ENCODE measurements around the gene NUDT19. TPM values are rescaled to one million over a fixed set of nuclear protein-coding genes. Genes with fewer than 3 reads are reported as not detected.
"Not testable (repeated sequence)": the region's sequence is repeated elsewhere in the genome, so short reads cannot be mapped to it uniquely, and the experiment has no call there.

The NUDT19 gene
- total RNA-seq, 1 experiment from 2014 or later: 17.8 TPM

DNA sequence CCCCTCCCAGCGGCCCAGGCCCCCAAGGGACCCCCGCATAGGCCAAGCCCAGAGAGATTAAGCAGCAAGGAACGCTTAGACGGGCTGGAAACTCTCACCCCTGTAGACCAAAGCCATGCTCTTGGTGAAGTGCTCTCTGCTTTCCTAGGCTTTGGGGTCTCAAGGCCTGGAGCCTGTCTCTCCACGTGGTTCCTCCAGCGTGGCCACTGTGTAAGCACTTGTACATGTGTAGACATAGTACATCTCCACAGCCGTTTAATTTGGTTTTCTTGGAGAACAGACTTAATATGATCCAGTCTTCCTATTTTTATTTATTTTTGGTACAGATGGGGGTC, 1.1 kb downstream of the NUDT19 start:
- TF ChIP-seq, protein P1, sequence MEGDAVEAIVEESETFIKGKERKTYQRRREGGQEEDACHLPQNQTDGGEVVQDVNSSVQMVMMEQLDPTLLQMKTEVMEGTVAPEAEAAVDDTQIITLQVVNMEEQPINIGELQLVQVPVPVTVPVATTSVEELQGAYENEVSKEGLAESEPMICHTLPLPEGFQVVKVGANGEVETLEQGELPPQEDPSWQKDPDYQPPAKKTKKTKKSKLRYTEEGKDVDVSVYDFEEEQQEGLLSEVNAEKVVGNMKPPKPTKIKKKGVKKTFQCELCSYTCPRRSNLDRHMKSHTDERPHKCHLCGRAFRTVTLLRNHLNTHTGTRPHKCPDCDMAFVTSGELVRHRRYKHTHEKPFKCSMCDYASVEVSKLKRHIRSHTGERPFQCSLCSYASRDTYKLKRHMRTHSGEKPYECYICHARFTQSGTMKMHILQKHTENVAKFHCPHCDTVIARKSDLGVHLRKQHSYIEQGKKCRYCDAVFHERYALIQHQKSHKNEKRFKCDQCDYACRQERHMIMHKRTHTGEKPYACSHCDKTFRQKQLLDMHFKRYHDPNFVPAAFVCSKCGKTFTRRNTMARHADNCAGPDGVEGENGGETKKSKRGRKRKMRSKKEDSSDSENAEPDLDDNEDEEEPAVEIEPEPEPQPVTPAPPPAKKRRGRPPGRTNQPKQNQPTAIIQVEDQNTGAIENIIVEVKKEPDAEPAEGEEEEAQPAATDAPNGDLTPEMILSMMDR (conservative IDR thresholded peaks at IDR 0.05; ENCODE audit: low read depth, low read length): no peak
- TF ChIP-seq EZH2 (IDR thresholded peaks at IDR 0.05; ENCODE audit: borderline replicate concordance, low read depth, low read length, poor library complexity, severe bottlenecking): no peak
- Histone ChIP-seq H3K9me3 (ENCODE audit: low read depth, low read length, poor library complexity, severe bottlenecking) (no peaks in the 10 kb centered on the region), H3K27ac (ENCODE audit: low read depth, low read length, poor library complexity, severe bottlenecking) (peak overlapping the region; percentile 81), H3K4me3 (ENCODE audit: low read depth, low read length, poor library complexity, severe bottlenecking) (peak overlapping the region; percentile 62), H3K4me1 (ENCODE audit: insufficient read depth, low read length, poor library complexity, severe bottlenecking) (no peaks in the 10 kb centered on the region), H3K36me3 (ENCODE audit: insufficient read depth, low read length, poor library complexity, severe bottlenecking) (no peaks in the 10 kb centered on the region), H3K27me3 (replicated peaks; ENCODE audit: insufficient read depth, low read depth, low read length, poor library complexity) (no peaks in the 10 kb centered on the region)
- CTCF ChIA-PET: no interaction called here
- DNase-seq (ENCODE audit: low spot score): no peak
- no TSS peak for BruUV-seq (replicated peaks)
- POLR2A ChIA-PET (ENCODE audit: low non-redundant PET): no interaction called here
- intact Hi-C loops (cut with micrococcal nuclease; ENCODE audit: unreplicated experiment): loop anchor here (5.0 kb wide), 1 partner anchor 280 kb away; the partner anchor contains the start of genes CEP89 and FAAP24

DNA sequence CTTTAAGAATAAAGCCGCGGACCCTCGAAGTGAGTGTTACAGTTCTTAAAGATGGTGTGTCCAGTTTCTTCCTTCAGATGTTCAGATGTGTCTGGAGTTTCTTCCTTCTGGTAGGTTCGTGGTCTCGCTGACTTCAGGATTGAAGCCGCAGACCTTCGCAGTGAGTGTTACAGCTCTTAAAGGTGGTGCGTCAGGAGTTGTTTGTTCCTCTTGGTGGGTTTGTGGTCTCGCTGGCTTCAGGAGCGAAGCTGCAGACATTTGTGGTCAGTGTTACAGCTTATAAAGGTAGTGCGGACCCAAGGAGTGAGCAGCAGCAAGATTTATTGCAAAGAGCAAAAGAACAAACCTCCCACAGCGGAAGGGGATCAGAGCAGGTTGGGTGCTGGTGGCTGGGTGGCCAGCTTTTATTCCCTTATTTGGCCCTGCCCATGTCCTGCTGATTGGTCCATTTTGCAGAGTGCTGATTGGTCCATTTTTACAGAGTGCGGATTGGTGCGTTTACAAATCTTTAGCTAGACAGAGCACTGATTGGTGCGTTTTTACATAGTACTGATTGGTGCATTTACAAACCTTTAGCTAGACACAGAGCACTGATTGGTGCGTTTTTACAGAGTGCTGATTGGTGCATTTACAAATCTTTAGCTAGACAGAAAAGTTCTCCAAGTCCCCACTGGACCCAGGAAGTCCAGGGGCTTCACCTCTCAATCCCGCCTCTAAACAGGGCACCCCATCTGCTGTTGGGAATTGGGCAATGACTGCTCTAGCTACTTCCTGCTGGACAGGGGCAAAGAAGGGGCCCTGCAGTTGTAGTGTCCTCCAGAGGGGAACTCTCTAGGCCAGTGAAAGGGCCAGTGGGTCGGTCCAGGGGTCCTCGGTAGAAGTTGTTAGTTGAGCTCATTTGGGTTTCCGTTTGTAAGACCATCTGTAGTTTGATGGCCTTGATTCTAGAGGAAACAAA, 1.8 kb downstream of the NUDT19 start:
- H3K27me3 ChIP-seq (replicated peaks; ENCODE audit: insufficient read depth, low read depth, low read length, poor library complexity); H3K4me1 ChIP-seq (ENCODE audit: insufficient read depth, low read length, poor library complexity, severe bottlenecking); POLR2A ChIA-PET (ENCODE audit: low non-redundant PET); H3K36me3 ChIP-seq (ENCODE audit: insufficient read depth, low read length, poor library complexity, severe bottlenecking); DNase-seq (ENCODE audit: low spot score); BruUV-seq (replicated peaks); H3K9me3 ChIP-seq (ENCODE audit: low read depth, low read length, poor library complexity, severe bottlenecking): not testable (repeated sequence)
- intact Hi-C loops (cut with micrococcal nuclease; ENCODE audit: unreplicated experiment): loop anchor here (5.0 kb wide), 1 partner anchor 279 kb away; the partner anchor contains the start of genes CEP89 and FAAP24
- CTCF ChIA-PET: interaction anchor here (0.6 kb wide), 1 partner anchor 43 kb away, joined by 10 read pairs; no protein-coding TSS in a partner anchor
- peak overlapping the region; percentile 62 for H3K4me3 ChIP-seq (ENCODE audit: low read depth, low read length, poor library complexity, severe bottlenecking)
- H3K27ac ChIP-seq (ENCODE audit: low read depth, low read length, poor library complexity, severe bottlenecking): peak overlapping the region; percentile 81

- H3K36me3 ChIP-seq (ENCODE audit: insufficient read depth, low read length, poor library complexity, severe bottlenecking); H3K9me3 ChIP-seq (ENCODE audit: low read depth, low read length, poor library complexity, severe bottlenecking); H3K4me3 ChIP-seq (ENCODE audit: low read depth, low read length, poor library complexity, severe bottlenecking); DNase-seq (ENCODE audit: low spot score); H3K27ac ChIP-seq (ENCODE audit: low read depth, low read length, poor library complexity, severe bottlenecking); H3K27me3 ChIP-seq (replicated peaks; ENCODE audit: insufficient read depth, low read depth, low read length, poor library complexity); BruUV-seq (replicated peaks); H3K4me1 ChIP-seq (ENCODE audit: insufficient read depth, low read length, poor library complexity, severe bottlenecking); POLR2A ChIA-PET (ENCODE audit: low non-redundant PET): not testable (repeated sequence)
- intact Hi-C loops (cut with micrococcal nuclease; ENCODE audit: unreplicated experiment): loop anchor here (5.0 kb wide), 1 partner anchor 278 kb away; the partner anchor contains the start of genes CEP89 and FAAP24
- CTCF ChIA-PET: interaction anchor here (0.6 kb wide), 1 partner anchor 44 kb away, joined by 10 read pairs; no protein-coding TSS in a partner anchor
Measured at GRCh38 chr19:32694316-32694715, 2.7 kb downstream of the NUDT19 start.

DNA sequence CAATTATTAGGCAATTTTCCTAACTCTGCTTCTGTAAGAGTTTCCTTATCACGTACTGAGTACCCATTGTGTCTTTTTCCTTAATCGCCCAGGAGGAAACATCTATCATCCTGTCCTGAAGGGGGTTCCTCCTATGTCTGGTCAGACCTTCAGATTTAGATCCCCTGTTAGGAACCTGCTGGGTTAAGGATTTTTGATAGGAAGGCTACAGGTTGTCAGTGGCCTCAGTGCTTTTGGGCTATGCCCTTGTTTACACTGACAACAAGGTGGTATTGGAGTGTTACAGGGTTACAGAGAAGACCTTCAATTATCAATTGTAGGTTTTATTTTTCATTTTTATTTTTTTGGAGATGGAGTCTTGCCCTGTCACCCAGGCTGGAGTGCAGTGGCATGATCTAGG, 3.2 kb downstream of the NUDT19 start:
- intact Hi-C loops (cut with micrococcal nuclease; ENCODE audit: unreplicated experiment): loop anchor here (5.0 kb wide), 1 partner anchor 277 kb away; the partner anchor contains the start of genes CEP89 and FAAP24
- CTCF ChIA-PET; H3K4me1 ChIP-seq (ENCODE audit: insufficient read depth, low read length, poor library complexity, severe bottlenecking); DNase-seq (ENCODE audit: low spot score); BruUV-seq (replicated peaks); H3K27me3 ChIP-seq (replicated peaks; ENCODE audit: insufficient read depth, low read depth, low read length, poor library complexity); H3K9me3 ChIP-seq (ENCODE audit: low read depth, low read length, poor library complexity, severe bottlenecking); H3K4me3 ChIP-seq (ENCODE audit: low read depth, low read length, poor library complexity, severe bottlenecking); POLR2A ChIA-PET (ENCODE audit: low non-redundant PET); H3K36me3 ChIP-seq (ENCODE audit: insufficient read depth, low read length, poor library complexity, severe bottlenecking); H3K27ac ChIP-seq (ENCODE audit: low read depth, low read length, poor library complexity, severe bottlenecking): not testable (repeated sequence)

GRCh38 chr19:32695506-32695905, 3.9 kb downstream of the NUDT19 start:
- intact Hi-C loops (cut with micrococcal nuclease; ENCODE audit: unreplicated experiment); DNase-seq (ENCODE audit: low spot score); H3K27ac ChIP-seq (ENCODE audit: low read depth, low read length, poor library complexity, severe bottlenecking); H3K9me3 ChIP-seq (ENCODE audit: low read depth, low read length, poor library complexity, severe bottlenecking); H3K27me3 ChIP-seq (replicated peaks; ENCODE audit: insufficient read depth, low read depth, low read length, poor library complexity); H3K4me3 ChIP-seq (ENCODE audit: low read depth, low read length, poor library complexity, severe bottlenecking); CTCF ChIA-PET; POLR2A ChIA-PET (ENCODE audit: low non-redundant PET); H3K4me1 ChIP-seq (ENCODE audit: insufficient read depth, low read length, poor library complexity, severe bottlenecking); BruUV-seq (replicated peaks): not testable (repeated sequence)
- peaks cover 11% of the 10 kb centered on the region for H3K36me3 ChIP-seq (ENCODE audit: insufficient read depth, low read length, poor library complexity, severe bottlenecking)

DNA sequence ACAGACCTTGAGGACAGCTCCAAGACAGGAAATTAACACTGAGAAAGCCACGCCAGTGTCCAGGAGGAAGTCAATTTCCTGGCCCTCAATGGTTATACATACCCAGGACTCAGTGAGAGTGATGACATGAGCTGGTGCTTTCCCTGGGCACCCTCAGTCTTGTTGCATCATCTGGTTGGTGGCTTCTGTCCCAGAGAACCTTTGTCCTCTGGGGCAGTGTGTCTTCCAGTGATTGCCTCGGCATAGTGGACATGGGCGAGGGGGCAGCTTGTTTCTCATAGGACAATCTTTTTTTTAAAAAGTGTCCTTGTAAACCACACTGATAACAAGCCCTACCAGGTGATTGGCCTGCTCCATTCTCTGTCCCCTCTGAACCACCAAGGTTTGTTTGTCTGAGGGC, 5.2 kb downstream of the NUDT19 start:
- DNase-seq (ENCODE audit: low spot score); CTCF ChIA-PET; H3K27me3 ChIP-seq (replicated peaks; ENCODE audit: insufficient read depth, low read depth, low read length, poor library complexity); intact Hi-C loops (cut with micrococcal nuclease; ENCODE audit: unreplicated experiment); H3K4me3 ChIP-seq (ENCODE audit: low read depth, low read length, poor library complexity, severe bottlenecking); H3K27ac ChIP-seq (ENCODE audit: low read depth, low read length, poor library complexity, severe bottlenecking); POLR2A ChIA-PET (ENCODE audit: low non-redundant PET); H3K4me1 ChIP-seq (ENCODE audit: insufficient read depth, low read length, poor library complexity, severe bottlenecking); BruUV-seq (replicated peaks); H3K9me3 ChIP-seq (ENCODE audit: low read depth, low read length, poor library complexity, severe bottlenecking): not testable (repeated sequence)
- peaks cover 15% of the 10 kb centered on the region for H3K36me3 ChIP-seq (ENCODE audit: insufficient read depth, low read length, poor library complexity, severe bottlenecking)
